HG03097 (cell line): ENCODE measurements around the gene SLC52A3.
"Not testable (repeated sequence)": the region's sequence is repeated elsewhere in the genome, so short reads cannot be mapped to it uniquely, and the experiment has no call there.

Experiments
- ATAC-seq: cut with Tn5 transposase; IDR thresholded peaks from one replicate; pipeline ENCODE4 v1.9.1; 2021; ENCODE audit not compliant: unreplicated experiment, low FRiP score

SLC52A3 gene

DNA sequence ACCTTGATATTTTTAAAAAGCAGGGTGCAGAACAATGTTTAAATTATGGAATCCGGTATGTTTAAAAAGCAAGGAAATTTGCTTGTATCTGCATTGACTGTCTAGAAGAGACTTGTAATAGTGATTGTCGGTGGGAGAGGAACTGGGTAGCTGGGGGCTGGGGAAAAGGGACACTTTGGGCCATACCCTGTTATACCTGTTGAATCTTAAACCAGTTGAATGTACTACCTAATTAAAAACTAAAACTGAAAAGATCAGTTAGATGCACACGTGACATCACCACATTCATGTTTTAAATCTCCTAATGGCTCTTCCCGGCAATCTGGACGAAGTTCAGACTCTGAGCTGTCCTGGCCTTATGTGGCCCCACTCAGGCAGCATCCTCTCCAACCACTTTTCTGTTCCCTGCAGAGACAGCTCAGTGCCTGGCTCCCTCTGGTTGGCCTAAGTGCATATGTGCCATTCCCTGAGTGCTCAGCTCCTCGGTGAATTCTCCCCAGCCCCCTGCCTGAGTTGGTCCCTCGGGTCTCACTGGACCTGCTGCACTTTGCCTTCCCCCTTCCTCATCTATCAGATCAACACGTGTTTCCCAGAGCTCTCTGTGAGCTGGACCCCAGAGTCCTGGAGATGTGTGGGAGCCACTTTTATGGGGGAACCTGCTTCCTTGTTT, 36.3 kb downstream of the SLC52A3 start:
- ATAC-seq, result no peak

DNA sequence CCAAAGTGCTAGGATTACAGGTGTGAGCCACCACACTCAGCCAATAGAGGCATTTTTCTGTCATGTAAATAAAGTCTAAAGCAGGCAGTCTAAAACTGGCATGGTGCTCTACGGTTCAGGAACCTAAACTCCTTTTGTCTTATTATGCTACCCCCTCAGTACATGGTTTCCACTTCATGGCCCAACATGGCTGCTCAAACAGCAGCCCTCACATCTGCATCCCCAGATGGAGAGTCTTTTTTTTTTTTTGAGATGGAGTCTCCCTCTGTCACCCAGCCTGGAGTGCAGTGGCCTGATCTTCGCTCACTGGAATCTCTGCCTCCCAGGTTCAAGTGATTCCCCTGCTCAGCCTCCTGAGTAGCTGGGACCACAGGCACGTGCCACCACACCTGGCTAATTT, 38.3 kb downstream of the SLC52A3 start:
- ATAC-seq, result no peak

DNA sequence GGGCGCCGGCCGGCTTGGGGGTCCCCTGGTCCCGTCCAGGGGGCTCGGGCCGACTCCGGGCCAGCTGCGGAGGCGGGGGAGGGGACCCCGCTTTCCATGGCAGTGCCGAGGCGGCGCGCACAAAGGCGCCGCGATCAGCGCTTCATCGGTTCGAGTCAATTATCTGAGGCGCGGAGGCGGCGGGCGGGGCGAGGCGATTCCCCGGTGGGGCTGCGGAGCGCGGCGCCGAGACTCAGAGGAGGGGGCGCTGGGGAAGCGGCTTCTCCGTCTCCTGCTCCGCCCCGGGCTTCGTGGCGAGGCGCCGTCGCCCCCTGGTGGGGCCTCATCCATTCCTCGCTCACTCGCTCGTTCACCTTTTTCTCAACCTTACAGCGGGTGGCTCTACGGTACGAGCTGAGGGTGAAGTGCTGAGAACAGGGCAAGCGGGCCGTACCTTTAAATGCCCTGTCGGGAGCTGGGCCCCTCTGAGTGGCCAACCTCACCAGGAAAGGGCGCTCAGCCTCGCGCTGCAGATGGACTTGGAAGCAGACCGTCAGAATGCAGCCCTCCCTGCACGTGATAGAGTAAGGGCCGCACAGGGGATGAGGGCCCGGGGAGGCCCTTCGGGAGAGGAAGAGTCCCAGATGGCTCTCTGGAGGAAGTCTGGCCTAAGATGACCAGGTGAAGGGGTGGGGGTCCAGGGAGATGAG, 39.9 kb downstream of the SLC52A3 start:
- no peak for ATAC-seq

DNA sequence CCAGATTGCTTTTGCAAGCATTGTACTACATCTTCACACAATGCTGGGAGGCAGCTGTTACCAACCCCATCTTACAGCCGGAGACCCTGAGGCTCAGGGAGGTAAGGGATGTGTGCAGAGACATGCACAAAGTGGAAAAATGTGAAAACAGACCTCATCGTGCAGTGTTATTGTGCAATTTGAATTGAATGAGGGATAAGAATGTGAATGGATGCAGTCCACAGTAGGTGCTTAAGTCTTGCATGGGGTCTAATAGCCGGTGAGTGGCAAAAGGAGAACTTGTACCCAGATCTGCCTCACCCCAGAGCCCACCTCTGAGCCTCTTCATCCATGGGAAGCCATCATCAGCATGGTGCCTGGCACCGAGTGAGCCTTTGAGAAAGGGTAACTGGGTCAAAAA, 42.1 kb downstream of the SLC52A3 start:
- ATAC-seq, result no peak

DNA sequence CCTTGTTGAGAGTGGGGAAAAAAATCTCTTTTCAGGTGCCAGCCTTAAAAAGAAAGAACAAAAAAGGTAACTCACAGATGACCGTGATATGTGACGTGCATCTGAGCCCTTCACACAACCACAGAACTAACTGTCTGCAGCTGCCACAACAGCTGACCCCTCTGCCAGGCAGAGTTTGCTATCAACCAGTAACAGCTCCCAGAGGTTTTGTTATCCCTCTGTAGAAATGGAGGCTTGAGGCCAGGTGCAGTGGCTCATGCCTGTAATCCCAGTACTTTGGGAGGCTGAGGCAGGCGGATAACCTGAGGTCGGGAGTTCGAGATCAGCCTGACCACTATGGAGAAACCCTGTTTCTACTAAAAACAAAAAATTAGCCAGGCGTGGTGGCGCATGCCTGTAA, 42.8 kb downstream of the SLC52A3 start:
- no peak for ATAC-seq

DNA sequence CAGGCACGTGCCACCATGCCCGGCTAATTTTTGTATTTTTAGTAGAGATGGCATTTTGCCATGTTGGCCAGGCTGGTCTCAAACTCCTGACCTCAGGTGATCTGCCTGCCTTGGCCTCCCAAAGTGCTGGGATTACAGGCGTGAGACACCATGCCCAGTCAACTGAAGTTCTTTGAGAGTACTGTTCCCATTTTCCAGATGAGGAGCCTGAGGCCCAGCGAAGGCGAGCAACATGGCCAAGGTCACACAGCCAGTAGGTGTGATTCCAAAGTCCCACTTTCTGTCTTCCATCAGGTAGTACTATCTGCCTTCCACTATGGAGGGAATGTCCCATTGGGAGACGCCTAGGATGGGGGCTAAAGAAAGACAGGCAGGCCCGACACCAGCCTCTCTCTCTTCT, 43.5 kb downstream of the SLC52A3 start:
- ATAC-seq, result not testable (repeated sequence)

DNA sequence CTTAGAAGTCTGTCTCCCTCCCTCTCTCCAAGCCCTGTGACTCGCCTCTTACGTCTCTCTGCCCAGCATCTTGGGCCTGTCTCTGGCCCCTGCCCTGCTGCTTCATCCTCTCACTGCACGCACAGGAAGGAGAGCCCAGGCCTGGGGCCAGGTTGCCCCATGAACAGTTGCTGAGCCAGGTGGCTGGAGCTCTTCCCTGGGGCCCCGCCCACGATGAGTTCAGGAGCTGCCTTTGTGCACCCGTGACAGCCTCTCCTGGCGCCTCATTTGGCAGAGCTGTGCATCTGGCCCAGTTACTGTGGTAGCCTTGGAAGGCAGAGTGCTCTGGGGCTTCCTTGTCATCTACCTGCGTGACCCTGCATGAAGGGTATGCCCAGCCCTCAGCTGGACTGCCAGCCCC, 44.5 kb downstream of the SLC52A3 start:
- no peak for ATAC-seq

DNA sequence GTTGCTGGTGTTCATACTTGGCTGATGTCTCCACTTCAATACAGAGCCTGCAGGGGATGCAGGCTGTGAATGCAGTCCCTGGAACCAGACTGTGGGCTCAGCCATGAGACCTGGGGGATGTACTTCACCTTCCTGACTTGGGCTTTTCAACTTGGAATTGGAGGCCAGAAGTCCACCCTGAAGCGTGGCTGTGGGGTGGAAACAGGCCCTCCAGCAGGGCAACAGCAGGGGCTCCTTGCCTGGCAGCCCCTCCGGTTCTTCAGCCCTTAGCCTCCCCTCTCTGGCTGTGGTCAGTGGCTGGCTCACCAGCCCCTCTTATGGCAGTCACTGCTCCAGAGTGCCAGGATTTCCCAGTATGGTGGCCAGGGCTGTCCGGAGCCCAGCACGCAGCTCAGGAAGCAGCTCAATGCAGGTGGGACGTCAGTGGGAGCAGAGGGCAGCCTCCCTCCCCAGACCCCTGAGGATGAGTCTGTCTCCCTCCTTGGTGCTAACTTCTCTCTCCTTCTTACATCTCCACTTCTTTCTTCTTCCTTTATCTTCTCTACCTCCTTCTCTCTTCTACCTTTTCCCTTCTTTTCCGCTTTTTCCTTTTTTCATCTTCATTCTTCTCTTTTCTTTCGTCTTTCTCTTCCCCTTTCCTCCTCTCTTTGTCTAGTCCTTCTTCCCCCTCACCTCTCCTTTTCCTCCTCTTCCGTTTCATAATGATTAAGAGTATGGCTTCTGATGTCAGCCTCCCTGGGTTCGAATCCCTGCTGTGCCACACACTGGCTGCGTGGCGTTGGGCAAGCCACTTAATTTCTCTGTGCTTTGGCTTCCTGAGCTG, 45.3 kb downstream of the SLC52A3 start:
- ATAC-seq, result no peak

DNA sequence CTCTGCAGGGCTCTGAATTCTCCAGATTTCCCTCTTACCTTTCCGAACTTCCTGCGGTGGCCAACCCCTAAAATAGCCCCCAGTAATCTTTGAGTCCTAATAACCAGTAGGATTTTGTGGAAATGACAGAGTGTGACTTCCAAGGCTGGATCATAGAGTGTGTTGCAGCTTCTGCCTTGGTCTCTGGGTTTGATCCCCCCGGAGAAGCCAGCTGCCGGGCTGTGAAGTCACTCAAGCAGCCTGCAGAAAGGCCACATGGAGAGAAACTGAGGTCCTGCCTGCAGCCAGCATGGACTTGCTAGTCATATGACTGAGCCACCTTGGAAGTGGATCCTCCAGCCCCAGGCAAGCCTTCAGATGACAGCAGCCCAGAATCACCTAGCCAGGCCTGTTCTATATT, 46.4 kb downstream of the SLC52A3 start:
- no peak for ATAC-seq

DNA sequence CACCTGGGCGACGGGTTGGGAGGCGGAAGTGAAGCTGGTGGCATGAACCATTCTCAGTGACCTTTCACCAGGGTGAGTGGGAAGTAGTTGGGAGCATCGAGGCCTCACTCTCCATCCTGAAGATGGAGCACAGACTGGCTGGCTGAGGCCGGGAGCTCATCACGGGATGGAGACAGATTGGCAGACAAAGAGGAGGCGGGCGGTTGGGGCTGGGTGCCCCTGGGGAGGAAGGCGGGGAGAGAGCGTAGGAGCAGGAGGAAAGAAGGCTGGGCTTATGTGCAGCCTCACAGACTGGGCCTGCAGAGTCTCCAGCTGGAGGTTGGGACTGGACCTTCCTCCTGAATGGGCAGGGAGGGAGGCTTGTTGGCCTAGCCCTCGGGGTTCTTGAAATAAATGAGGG, 48.5 kb downstream of the SLC52A3 start:
- no peak for ATAC-seq

DNA sequence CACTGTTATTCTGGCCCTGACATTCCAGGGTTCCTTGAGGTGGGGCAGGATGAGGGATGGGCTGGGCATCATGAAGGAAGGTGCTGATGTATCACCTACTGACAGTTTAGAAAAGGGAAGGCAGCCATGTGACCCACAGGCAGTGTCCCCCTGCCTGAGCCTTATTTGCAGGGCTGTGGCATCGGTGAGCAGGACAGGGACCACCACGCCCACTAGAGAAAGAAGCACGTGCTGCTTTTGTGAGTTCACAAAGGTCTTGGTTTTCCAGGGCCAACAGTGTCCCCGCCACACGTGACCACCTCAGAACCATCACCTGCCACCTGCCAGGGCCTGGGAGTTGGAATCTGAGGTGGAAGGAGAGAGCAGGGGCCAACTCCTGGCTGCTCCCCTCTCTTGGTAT, 49.2 kb downstream of the SLC52A3 start:
- ATAC-seq, result no peak

DNA sequence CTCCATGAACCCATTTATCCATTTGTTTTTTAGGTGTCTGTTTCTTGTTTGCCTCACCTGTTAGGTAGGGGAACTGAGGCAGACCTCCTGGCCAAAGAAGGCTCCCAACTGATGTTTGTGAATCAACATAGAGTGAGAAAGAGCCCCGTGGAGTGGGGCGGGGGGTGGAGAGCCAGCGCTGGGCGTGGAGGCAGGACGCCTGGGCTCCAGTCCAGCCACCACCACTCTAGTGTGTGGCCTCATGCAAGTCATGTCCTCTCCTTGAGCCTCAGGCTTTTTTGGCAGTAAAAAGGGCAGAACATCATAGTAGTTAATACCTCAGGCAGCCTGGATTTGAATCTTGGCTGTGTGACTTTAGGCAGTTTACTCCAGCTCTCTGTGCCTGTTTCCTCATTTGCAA, 50.5 kb downstream of the SLC52A3 start:
- no peak for ATAC-seq

DNA sequence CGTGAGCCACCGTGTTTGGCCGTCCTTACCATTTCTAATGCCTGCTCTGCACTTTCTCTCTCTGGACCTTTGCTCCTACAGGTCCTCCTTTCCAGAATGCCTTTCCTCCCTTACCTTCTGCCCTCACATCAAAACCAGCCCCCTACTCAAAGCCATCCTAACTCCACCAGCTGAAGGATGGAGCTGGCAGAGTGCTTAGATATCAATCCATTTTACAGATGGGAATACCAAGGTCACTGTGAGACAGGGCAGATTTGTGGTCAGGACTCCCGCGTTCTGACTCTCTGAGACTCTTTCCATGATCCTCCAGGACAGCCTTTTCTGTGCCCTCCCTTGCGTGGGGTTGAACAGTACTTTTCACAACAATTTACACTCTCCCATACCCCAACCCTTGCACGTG, 51.0 kb downstream of the SLC52A3 start:
- no peak for ATAC-seq

DNA sequence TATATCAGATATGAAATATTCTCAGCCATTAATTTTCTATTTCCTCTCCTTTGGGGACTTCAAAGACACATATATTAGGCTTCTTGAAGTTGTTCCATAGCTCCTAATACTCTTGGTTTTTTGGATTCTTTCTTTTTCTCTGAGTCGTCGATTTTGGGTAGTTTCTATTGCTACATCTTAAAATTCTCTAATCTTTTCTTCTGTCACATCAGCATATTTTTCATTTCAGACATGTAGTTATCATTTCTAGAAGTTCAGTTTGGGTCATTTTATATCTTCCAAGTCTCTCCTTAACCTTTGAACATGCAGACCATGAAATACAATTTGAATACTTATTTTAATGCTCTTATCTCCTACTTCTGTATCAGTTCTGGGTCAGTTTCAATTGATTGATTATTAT, 53.8 kb downstream of the SLC52A3 start:
- no peak for ATAC-seq

DNA sequence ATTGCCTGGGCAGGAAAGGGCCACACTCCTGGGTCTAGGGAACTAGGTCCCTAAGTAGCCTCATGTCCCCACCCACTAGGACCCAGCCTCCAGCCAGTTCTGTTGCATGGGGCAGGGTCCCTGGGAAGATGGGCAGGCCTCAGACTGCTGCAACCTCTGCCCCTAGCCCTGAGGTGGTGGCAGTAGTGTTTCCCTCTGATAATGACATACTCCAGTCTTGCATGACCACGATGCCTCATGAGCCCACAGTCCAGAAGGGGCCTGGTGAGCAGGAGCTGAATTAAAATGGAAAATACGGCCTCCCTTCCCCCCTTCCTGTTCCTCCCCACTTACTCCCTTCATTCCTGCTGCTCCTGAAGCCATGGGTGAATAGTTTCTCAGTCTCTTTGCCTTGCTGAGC, 56.7 kb downstream of the SLC52A3 start:
- no peak for ATAC-seq

DNA sequence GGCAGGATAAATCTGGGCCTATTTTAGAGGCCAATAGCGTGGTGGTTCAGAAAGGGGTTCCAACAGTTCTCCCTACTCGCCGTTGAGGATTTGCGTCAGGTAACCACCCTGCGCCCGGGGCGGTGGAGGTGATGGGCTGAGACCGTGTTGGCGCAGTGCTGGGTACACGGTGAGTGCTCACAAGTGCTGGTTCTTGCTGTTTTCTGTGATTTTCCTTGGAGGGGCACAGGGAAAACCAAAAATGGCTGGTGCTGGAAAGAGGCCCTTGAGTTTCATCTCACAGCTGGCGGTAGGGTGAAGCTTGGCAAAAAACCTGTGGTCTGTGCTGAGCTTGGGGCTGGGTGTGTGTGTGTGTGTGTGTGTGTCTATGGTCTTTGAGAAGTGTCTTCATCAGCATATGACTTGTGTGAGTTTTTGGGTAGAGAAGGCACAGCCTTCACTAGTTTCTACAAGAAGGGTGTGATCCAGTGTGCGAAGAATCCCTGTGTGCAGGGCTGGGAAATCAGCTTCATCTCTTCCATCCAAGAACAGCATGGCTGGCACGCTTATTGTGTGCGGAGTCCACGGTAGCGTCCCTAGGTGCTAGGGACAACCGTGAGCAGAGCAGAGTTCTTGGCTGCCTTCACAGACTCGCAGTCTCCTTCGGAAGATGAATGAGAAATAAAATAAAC, 57.4 kb downstream of the SLC52A3 start:
- ATAC-seq, result no peak
